Lung (tissue), 12 donors: ENCODE measurements around the gene TMEM30A. TPM values are rescaled to one million over a fixed set of nuclear protein-coding genes. Genes with fewer than 3 reads are reported as not detected.
A peak's percentile ranks its signal among the peaks of the same experiment; 100 is the strongest.

Experiments
- ATAC-seq: fragments of 200-7000 bp; cut with Tn5 transposase; one replicate; pipeline ENCODE4 v1.9.1; 2020; ENCODE audit warnings: moderate number of reproducible peaks; ENCODE audit not compliant: insufficient read depth, low FRiP score
- DNase-seq, 3 donors: peaks; one replicate each; pipeline ENCODE4 v3.0.0-alpha.2; 2013 to 2017
- H3K27ac ChIP-seq, 2 donors: one replicate each; pipeline ENCODE4 v1.5.1; 2013; ENCODE audit warnings: mild to moderate bottlenecking in 2 of 2, moderate library complexity in 2 of 2, control low read depth in 1 of 2, inconsistent platforms in 1 of 2, low read depth in 1 of 2, low read length in 1 of 2
- H3K27me3 ChIP-seq, 3 donors: one replicate each; pipeline ENCODE4 v1.5.1; 2013; ENCODE audit warnings: low read length in 2 of 3; ENCODE audit not compliant: control insufficient read depth in 3 of 3, insufficient read depth in 3 of 3
- H3K36me3 ChIP-seq, 4 donors: one replicate each; pipeline ENCODE4 v1.5.1; 2013; ENCODE audit warnings: low read length in 4 of 4, mild to moderate bottlenecking in 1 of 4, moderate library complexity in 1 of 4; ENCODE audit not compliant: control insufficient read depth in 4 of 4, insufficient read depth in 4 of 4
- H3K4me1 ChIP-seq, 5 donors: one replicate each; pipeline ENCODE4 v1.5.1; 2013; ENCODE audit warnings: low read length in 5 of 5, mild to moderate bottlenecking in 2 of 5, moderate library complexity in 1 of 5; ENCODE audit not compliant: control insufficient read depth in 5 of 5, insufficient read depth in 5 of 5
- H3K4me3 ChIP-seq: one replicate; pipeline ENCODE4 v1.5.1; 2013; ENCODE audit warnings: mild to moderate bottlenecking, control low read depth, moderate library complexity
- H3K9ac ChIP-seq, 2 donors: one replicate each; pipeline ENCODE4 v1.5.1; 2013; ENCODE audit warnings: low read length in 2 of 2, control low read depth in 1 of 2; ENCODE audit not compliant: insufficient read depth in 1 of 2
- H3K9me3 ChIP-seq, 4 donors: one replicate each; pipeline ENCODE4 v1.5.1; 2013; ENCODE audit warnings: low read length in 3 of 4, mild to moderate bottlenecking in 1 of 4, moderate library complexity in 1 of 4; ENCODE audit not compliant: control insufficient read depth in 4 of 4, insufficient read depth in 3 of 4
- CTCF ChIP-seq: IDR thresholded peaks from 2 replicates; pipeline ENCODE4 v1.5.1; 2012; ENCODE audit warnings: mild to moderate bottlenecking; ENCODE audit errors: control extremely low read depth, extremely low read depth
- WGBS, 2 donors: extraction: QIAGEN DNeasy Blood & Tissue Kit; methylation state at CpG; one replicate each; pipeline ENCODE4 v1.1.7; 2013; 5-methylcytosine and 5-hydroxymethylcytosine counted together
- polyA plus RNA-seq, 2 donors: library from polyadenylated mRNA; stranded (reverse); fragments of 200-250 nt; gene quantifications; one replicate each; pipeline ENCODE4 v1.2.1, GENCODE V29; 2013
- total RNA-seq, 2 donors: library from RNA; depleted of rRNA in 1 of 2; stranded (reverse); fragments of >200 nt in 1 of 2; gene quantifications; one replicate each; pipeline ENCODE4 v1.2.1, GENCODE V29; 2014 to 2021
- donor health status: control.
- donor health status: control.
- donor health status: Bipolar disorder and iron deficiency.
- donor health status: healthy.
- donor health status: DM: yes; HTN: yes; CAD: no.

The TMEM30A gene
- total and polyA plus RNA-seq, 4 donors, result 46.4 to 164 (median 99.4) TPM

- peaks cover 0 to 15% (median 4%) of the 10 kb centered on the region in 4 donors for H3K36me3 ChIP-seq
- no peaks in the 10 kb centered on the region for H3K9me3 ChIP-seq
- H3K4me3 ChIP-seq, result no peak overlapping the region
- H3K9ac ChIP-seq, result no peak overlapping the region
- peaks cover 0 to 26% (median 6%) of the 10 kb centered on the region in 5 donors for H3K4me1 ChIP-seq
- ATAC-seq (no peak), DNase-seq (no peak)
- no peak overlapping the region for H3K27ac ChIP-seq
- TF ChIP-seq CTCF, result no peak
- 78 to 79% methylated on average over 11 of the region's 11 CpGs for WGBS, 2 donors
- H3K27me3 ChIP-seq, result no peaks in the 10 kb centered on the region
Measured at GRCh38 chr6:75308250-75308988, 23.8 kb upstream of the TMEM30A start.

- Histone ChIP-seq H3K9me3 (no peaks in the 10 kb centered on the region), H3K9ac (no peak overlapping the region), H3K4me3 (no peak overlapping the region), H3K27me3 (no peaks in the 10 kb centered on the region), H3K36me3 (peaks cover 0 to 7% (median 2%) of the 10 kb centered on the region in 4 donors), H3K4me1 (peaks cover 0 to 26% (median 6%) of the 10 kb centered on the region in 5 donors), H3K27ac (no peak overlapping the region)
- no peak for TF ChIP-seq CTCF
- DNase-seq (peak in 1 of 3 donors; percentile 28), ATAC-seq (no peak)
- 74 to 84% methylated on average over 2 of the region's 2 CpGs for WGBS, 2 donors
Measured at GRCh38 chr6:75307364-75308004, 22.9 kb upstream of the TMEM30A start.

GRCh38 chr6:75306064-75306463, 21.5 kb upstream of the TMEM30A start:
- DNase-seq, result peak in 2 of 3 donors; percentile 88 to 90
- Histone ChIP-seq H3K27ac (no peak overlapping the region), H3K27me3 (no peaks in the 10 kb centered on the region), H3K9ac (no peak overlapping the region), H3K36me3 (peaks cover 0 to 7% (median under 1%) of the 10 kb centered on the region in 4 donors), H3K4me3 (no peak overlapping the region), H3K9me3 (no peaks in the 10 kb centered on the region), H3K4me1 (peaks cover 0 to 32% (median 6%) of the 10 kb centered on the region in 5 donors)
- ATAC-seq, result no peak
- WGBS, 2 donors, result 53 to 60% methylated on average over 3 of the region's 3 CpGs
- no peak for TF ChIP-seq CTCF
